Liver (tissue), 9 donors: ENCODE data around the gene MLXIP. TPM values are rescaled to one million over a fixed set of nuclear protein-coding genes. Genes with fewer than 3 reads are reported as not detected.

Experiments used
- DNase-seq: peaks from one replicate; pipeline ENCODE4 v3.0.0-alpha.2; 2017; ENCODE audit warnings: low spot score
- H3K27ac ChIP-seq, 2 donors: one replicate each; pipeline ENCODE4 v1.7.0; 2013; ENCODE audit warnings: inconsistent platforms in 2 of 2, low read length in 2 of 2, control low read depth in 1 of 2, low read depth in 1 of 2, mild to moderate bottlenecking in 1 of 2
- H3K27me3 ChIP-seq, 4 donors: one replicate each; pipeline versions ENCODE4 v1.6.1 to v1.7.0; 2013; ENCODE audit warnings: low read length in 3 of 4, inconsistent platforms in 1 of 4, mild to moderate bottlenecking in 1 of 4, moderate library complexity in 1 of 4; ENCODE audit not compliant: control insufficient read depth in 4 of 4, insufficient read depth in 4 of 4
- H3K36me3 ChIP-seq, 4 donors: one replicate each; pipeline versions ENCODE4 v1.6.1 to v1.7.0; 2013; ENCODE audit warnings: low read length in 3 of 4, mild to moderate bottlenecking in 3 of 4, low read depth in 1 of 4, moderate library complexity in 1 of 4; ENCODE audit not compliant: control insufficient read depth in 4 of 4, insufficient read depth in 3 of 4
- H3K4me1 ChIP-seq, 4 donors: one replicate each; pipeline versions ENCODE4 v1.6.1 to v1.7.0; 2013; ENCODE audit warnings: low read length in 3 of 4, mild to moderate bottlenecking in 3 of 4, moderate library complexity in 1 of 4; ENCODE audit not compliant: control insufficient read depth in 4 of 4, insufficient read depth in 4 of 4
- H3K4me3 ChIP-seq, 3 donors: one replicate each; pipeline versions ENCODE4 v1.6.1 to v1.7.0; 2013; ENCODE audit warnings: low read length in 3 of 3, control low read depth in 1 of 3, low read depth in 1 of 3, mild to moderate bottlenecking in 1 of 3
- H3K9ac ChIP-seq, 2 donors: one replicate each; pipeline ENCODE4 v1.7.0; 2013; ENCODE audit warnings: low read length in 2 of 2, mild to moderate bottlenecking in 2 of 2, moderate library complexity in 2 of 2, control low read depth in 1 of 2, low read depth in 1 of 2
- H3K9me3 ChIP-seq, 4 donors: one replicate each; pipeline versions ENCODE4 v1.6.1 to v1.7.0; 2013; ENCODE audit warnings: low read length in 3 of 4; ENCODE audit not compliant: control insufficient read depth in 4 of 4
- EGR1 ChIP-seq, 2 donors: IDR thresholded peaks; 2 replicates each; pipeline ENCODE4 v1.6.1; 2016 to 2018; ENCODE audit warnings: antibody characterized with exemption in 2 of 2, low read depth in 2 of 2
- FOXA1 ChIP-seq: IDR thresholded peaks from 2 replicates; pipeline ENCODE4 v1.6.1; 2016; ENCODE audit warnings: antibody characterized with exemption
- FOXA2 ChIP-seq: IDR thresholded peaks from 2 replicates; pipeline ENCODE4 v1.6.1; 2016; ENCODE audit warnings: antibody characterized with exemption
- GABPA ChIP-seq, 2 donors: IDR thresholded peaks in 1 of 2; conservative IDR thresholded peaks in 1 of 2; 2 replicates each; pipeline ENCODE4 v1.6.1; 2016; ENCODE audit warnings: antibody characterized with exemption in 2 of 2, mild to moderate bottlenecking in 1 of 2, moderate library complexity in 1 of 2
- HNF4G ChIP-seq: IDR thresholded peaks from 2 replicates; pipeline ENCODE4 v1.6.1; 2016; ENCODE audit warnings: antibody characterized with exemption
- NR2F2 ChIP-seq: IDR thresholded peaks from 2 replicates; pipeline ENCODE4 v1.6.1; 2016; ENCODE audit warnings: antibody characterized with exemption
- RAD21 ChIP-seq, 2 donors: IDR thresholded peaks; 2 replicates each; pipeline ENCODE4 v1.6.1; 2016; ENCODE audit warnings: antibody characterized with exemption in 2 of 2, mild to moderate bottlenecking in 2 of 2
- RXRA ChIP-seq, 2 donors: IDR thresholded peaks; 2 replicates each; pipeline ENCODE4 v1.6.1; 2017 to 2018; ENCODE audit warnings: antibody characterized with exemption in 2 of 2, mild to moderate bottlenecking in 1 of 2
- SP1 ChIP-seq: IDR thresholded peaks from 2 replicates; pipeline ENCODE4 v1.6.1; 2018; ENCODE audit warnings: antibody characterized with exemption, mild to moderate bottlenecking
- TAF1 ChIP-seq: conservative IDR thresholded peaks from 2 replicates; pipeline ENCODE4 v1.6.1; 2016; ENCODE audit warnings: antibody characterized with exemption, mild to moderate bottlenecking
- YY1 ChIP-seq: IDR thresholded peaks from 2 replicates; pipeline ENCODE4 v1.6.1; 2016; ENCODE audit warnings: antibody characterized with exemption, mild to moderate bottlenecking
- WGBS: extraction: QIAGEN DNeasy Blood & Tissue Kit; methylation state at CpG from one replicate; pipeline ENCODE4 v1.1.7; 2013; 5-methylcytosine and 5-hydroxymethylcytosine counted together
- polyA plus RNA-seq, 2 donors: library from polyadenylated mRNA; stranded (reverse) in 1 of 2; unstranded in 1 of 2; fragments of 200-250 nt in 1 of 2; fragments of >200 nt in 1 of 2; fragmentation: Nextera tagmentation in 1 of 2; extraction: Ambion mirVana in 1 of 2; gene quantifications; one replicate each; pipeline versions ENCODE4 v1.2.1 to v1.2.3, GENCODE V29; 2013 to 2015
- total RNA-seq, 2 donors: library from RNA; depleted of rRNA; stranded (reverse); fragments of >200 nt; gene quantifications; one replicate each; pipeline ENCODE4 v1.2.3, GENCODE V29; 2014
- TF ChIP-seq, protein P1 (sequence below): IDR thresholded peaks from 2 replicates; pipeline ENCODE4 v1.6.1; 2016; ENCODE audit warnings: antibody characterized with exemption, mild to moderate bottlenecking
- TF ChIP-seq, protein P2 (sequence below): IDR thresholded peaks from 2 replicates; pipeline ENCODE4 v1.6.1; 2016; ENCODE audit warnings: antibody characterized with exemption
- TF ChIP-seq, protein P3 (sequence below): IDR thresholded peaks from 2 replicates; pipeline ENCODE4 v1.6.1; 2016; ENCODE audit warnings: antibody characterized with exemption
- TF ChIP-seq, protein P4 (sequence below): IDR thresholded peaks from 2 replicates; pipeline ENCODE4 v1.6.1; 2016; ENCODE audit warnings: antibody characterized with exemption
- TF ChIP-seq, protein P5 (sequence below): fragments of 150-350 bp; IDR thresholded peaks from 2 replicates; pipeline ENCODE4 v1.5.1; 2017; ENCODE audit warnings: improper control_type of control experiment, low read depth, low read length; ENCODE audit not compliant: missing input control
- donor health status: healthy.
- donor health status: healthy.
- donor health status: healthy.
- donor health status: healthy.
- donor health status: healthy.

Gene MLXIP
- total and polyA plus RNA-seq, 4 donors: 10.6 to 19.5 (median 11.0) TPM

DNA sequence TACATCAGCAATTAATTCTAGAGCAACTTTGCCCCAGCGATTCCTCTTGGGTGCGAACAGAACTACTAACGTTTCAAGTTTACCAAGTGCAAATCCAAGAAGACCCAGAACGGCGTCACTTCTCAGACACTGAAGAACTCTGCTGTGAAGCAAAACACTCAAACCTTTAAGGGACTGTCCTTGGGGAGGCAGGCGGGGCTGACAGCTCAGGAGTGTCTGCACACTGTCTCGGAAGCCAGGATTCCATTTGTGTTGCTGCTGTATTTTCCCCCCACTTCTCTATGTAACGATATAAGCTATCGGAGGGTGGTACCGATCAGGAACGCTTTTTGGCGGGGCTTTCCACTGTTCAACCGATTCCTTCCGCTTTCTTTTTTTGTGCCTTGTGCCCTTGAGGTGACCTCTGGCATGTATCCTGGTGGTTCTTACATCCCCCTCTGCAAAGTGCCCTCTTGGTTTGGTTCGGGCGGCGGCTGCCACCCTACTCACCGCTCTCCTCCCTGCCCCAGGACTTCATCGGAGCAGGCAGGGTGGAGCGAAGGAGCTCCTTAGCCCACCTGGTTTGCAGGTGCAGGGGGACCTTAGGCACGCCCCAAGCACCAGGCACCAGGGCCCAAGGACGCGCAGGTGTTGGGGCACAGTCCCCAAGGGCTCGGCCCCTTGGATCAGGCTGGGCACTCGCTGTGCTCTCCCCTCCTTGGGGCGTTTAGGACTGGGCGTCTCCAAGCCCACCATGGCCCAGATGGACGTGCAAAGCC is 19.2 kb upstream of the MLXIP start:
- H3K36me3 ChIP-seq: peaks cover 0 to 6% (median 0%) of the 10 kb centered on the region in 4 donors

DNA sequence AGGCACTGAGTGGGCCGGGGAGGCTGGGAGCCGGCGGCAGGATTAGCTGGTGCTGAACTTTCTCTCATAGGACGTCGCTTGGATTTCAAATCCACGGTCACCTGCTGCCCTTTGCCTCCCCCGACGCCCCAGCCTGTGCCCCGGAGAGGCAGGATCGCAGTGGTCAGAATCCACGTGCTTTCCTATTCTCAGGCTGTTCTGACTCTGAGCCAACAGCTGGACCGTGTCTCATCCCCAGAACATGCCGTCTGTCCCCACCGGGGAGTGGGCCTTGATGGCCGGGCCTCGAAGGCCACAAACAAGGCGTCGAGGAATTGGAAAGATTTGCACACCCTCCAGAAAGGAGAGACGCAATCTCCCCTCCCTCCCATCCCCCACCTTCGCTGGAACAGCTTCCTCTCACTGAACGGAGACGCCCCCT is 18.5 kb upstream of the MLXIP start:
- H3K27ac ChIP-seq: no peak overlapping the region
- H3K4me3 ChIP-seq: no peak overlapping the region
- no peak for DNase-seq
- peaks cover 0 to 6% (median 0%) of the 10 kb centered on the region in 4 donors for H3K36me3 ChIP-seq
- H3K4me1 ChIP-seq: peaks cover 12 to 19% (median 16%) of the 10 kb centered on the region in 4 donors
- no peaks in the 10 kb centered on the region for H3K27me3 ChIP-seq
- WGBS: 80% methylated on average over 22 of the region's 22 CpGs
- TF ChIP-seq HNF4G (no peak), RAD21 (IDR thresholded peaks at IDR 0.05) (no peak), SP1 (no peak), RXRA (IDR thresholded peaks at IDR 0.05) (no peak)
- TF ChIP-seq, protein P1, sequence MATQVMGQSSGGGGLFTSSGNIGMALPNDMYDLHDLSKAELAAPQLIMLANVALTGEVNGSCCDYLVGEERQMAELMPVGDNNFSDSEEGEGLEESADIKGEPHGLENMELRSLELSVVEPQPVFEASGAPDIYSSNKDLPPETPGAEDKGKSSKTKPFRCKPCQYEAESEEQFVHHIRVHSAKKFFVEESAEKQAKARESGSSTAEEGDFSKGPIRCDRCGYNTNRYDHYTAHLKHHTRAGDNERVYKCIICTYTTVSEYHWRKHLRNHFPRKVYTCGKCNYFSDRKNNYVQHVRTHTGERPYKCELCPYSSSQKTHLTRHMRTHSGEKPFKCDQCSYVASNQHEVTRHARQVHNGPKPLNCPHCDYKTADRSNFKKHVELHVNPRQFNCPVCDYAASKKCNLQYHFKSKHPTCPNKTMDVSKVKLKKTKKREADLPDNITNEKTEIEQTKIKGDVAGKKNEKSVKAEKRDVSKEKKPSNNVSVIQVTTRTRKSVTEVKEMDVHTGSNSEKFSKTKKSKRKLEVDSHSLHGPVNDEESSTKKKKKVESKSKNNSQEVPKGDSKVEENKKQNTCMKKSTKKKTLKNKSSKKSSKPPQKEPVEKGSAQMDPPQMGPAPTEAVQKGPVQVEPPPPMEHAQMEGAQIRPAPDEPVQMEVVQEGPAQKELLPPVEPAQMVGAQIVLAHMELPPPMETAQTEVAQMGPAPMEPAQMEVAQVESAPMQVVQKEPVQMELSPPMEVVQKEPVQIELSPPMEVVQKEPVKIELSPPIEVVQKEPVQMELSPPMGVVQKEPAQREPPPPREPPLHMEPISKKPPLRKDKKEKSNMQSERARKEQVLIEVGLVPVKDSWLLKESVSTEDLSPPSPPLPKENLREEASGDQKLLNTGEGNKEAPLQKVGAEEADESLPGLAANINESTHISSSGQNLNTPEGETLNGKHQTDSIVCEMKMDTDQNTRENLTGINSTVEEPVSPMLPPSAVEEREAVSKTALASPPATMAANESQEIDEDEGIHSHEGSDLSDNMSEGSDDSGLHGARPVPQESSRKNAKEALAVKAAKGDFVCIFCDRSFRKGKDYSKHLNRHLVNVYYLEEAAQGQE: no peak
- no peaks in the 10 kb centered on the region for H3K9me3 ChIP-seq
- no peak overlapping the region for H3K9ac ChIP-seq

More for the DNA sequence above, 19.2 kb upstream of the MLXIP start:
- peaks cover 12 to 26% (median 21%) of the 10 kb centered on the region in 4 donors for H3K4me1 ChIP-seq
- no peaks in the 10 kb centered on the region for H3K27me3 ChIP-seq
- no peak overlapping the region for H3K27ac ChIP-seq
- H3K9ac ChIP-seq: no peak overlapping the region
- WGBS: 95% methylated on average over 28 of the region's 28 CpGs
- H3K9me3 ChIP-seq: no peaks in the 10 kb centered on the region
- TF ChIP-seq FOXA1 (no peak), EGR1 (IDR thresholded peaks at IDR 0.05; ENCODE audit: low read depth in 2 of 2) (no peak), RAD21 (IDR thresholded peaks at IDR 0.05) (no peak), TAF1 (no peak), GABPA (IDR thresholded peaks at IDR 0.05 in 1 of 2, conservative IDR thresholded peaks at IDR 0.05 in 1 of 2) (no peak)
- TF ChIP-seq, protein P2, sequence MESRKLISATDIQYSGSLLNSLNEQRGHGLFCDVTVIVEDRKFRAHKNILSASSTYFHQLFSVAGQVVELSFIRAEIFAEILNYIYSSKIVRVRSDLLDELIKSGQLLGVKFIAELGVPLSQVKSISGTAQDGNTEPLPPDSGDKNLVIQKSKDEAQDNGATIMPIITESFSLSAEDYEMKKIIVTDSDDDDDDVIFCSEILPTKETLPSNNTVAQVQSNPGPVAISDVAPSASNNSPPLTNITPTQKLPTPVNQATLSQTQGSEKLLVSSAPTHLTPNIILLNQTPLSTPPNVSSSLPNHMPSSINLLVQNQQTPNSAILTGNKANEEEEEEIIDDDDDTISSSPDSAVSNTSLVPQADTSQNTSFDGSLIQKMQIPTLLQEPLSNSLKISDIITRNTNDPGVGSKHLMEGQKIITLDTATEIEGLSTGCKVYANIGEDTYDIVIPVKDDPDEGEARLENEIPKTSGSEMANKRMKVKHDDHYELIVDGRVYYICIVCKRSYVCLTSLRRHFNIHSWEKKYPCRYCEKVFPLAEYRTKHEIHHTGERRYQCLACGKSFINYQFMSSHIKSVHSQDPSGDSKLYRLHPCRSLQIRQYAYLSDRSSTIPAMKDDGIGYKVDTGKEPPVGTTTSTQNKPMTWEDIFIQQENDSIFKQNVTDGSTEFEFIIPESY: no peak
- TF ChIP-seq, protein P3, sequence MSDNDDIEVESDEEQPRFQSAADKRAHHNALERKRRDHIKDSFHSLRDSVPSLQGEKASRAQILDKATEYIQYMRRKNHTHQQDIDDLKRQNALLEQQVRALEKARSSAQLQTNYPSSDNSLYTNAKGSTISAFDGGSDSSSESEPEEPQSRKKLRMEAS: no peak
- DNase-seq: no peak
- no peak overlapping the region for H3K4me3 ChIP-seq

DNA sequence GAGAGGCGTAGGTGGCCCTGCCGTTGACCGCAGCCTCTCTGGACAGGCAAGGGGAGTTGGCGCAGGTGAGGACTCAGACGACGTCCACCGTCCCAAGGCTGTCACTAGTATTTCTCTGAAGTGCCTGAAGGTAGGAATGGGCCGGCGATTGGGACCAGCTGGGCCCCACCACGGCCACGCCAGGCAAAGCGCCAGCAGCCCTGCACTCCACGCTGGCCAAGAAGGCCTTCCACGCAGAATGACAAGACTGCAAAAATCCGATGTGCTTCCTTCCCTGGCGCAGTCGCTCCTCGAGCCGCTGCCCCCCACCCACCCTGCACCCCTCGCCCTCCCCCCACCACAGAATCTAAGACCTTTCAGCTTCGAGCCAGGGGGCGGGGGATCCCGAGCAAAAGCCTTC is 17.3 kb upstream of the MLXIP start:
- 94% methylated on average over 23 of the region's 23 CpGs for WGBS
- no peak overlapping the region for H3K27ac ChIP-seq
- peaks cover 0 to 6% (median 0%) of the 10 kb centered on the region in 4 donors for H3K36me3 ChIP-seq
- TF ChIP-seq RXRA (IDR thresholded peaks at IDR 0.05) (no peak), HNF4G (no peak), EGR1 (IDR thresholded peaks at IDR 0.05; ENCODE audit: low read depth in 2 of 2) (no peak), GABPA (IDR thresholded peaks at IDR 0.05 in 1 of 2, conservative IDR thresholded peaks at IDR 0.05 in 1 of 2) (no peak), FOXA2 (no peak), YY1 (no peak), NR2F2 (no peak), FOXA1 (no peak), SP1 (no peak)
- TF ChIP-seq, protein P4, sequence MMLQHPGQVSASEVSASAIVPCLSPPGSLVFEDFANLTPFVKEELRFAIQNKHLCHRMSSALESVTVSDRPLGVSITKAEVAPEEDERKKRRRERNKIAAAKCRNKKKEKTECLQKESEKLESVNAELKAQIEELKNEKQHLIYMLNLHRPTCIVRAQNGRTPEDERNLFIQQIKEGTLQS: no peak
- TF ChIP-seq, protein P2: no peak
- TF ChIP-seq, protein P5, sequence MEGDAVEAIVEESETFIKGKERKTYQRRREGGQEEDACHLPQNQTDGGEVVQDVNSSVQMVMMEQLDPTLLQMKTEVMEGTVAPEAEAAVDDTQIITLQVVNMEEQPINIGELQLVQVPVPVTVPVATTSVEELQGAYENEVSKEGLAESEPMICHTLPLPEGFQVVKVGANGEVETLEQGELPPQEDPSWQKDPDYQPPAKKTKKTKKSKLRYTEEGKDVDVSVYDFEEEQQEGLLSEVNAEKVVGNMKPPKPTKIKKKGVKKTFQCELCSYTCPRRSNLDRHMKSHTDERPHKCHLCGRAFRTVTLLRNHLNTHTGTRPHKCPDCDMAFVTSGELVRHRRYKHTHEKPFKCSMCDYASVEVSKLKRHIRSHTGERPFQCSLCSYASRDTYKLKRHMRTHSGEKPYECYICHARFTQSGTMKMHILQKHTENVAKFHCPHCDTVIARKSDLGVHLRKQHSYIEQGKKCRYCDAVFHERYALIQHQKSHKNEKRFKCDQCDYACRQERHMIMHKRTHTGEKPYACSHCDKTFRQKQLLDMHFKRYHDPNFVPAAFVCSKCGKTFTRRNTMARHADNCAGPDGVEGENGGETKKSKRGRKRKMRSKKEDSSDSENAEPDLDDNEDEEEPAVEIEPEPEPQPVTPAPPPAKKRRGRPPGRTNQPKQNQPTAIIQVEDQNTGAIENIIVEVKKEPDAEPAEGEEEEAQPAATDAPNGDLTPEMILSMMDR: no peak

More for the DNA sequence above, 17.3 kb upstream of the MLXIP start:
- no peak overlapping the region for H3K9ac ChIP-seq
- H3K4me3 ChIP-seq: no peak overlapping the region
- no peaks in the 10 kb centered on the region for H3K9me3 ChIP-seq
- H3K27me3 ChIP-seq: no peaks in the 10 kb centered on the region
- DNase-seq: no peak
- H3K4me1 ChIP-seq: peaks cover 12 to 18% (median 15%) of the 10 kb centered on the region in 4 donors
